Left colon (tissue), 2 donors: Measurements from ENCODE around the gene CKS1B. TPM values are rescaled to one million over a fixed set of nuclear protein-coding genes. Genes with fewer than 3 reads are reported as not detected.
A peak's percentile ranks its signal among the peaks of the same experiment; 100 is the strongest.

Experiments
- ATAC-seq: fragments of 200-7000 bp; cut with Tn5 transposase; one replicate; pipeline ENCODE4 v1.9.1; 2020; ENCODE audit warnings: mild to moderate bottlenecking, moderate library complexity
- DNase-seq, 2 donors: peaks; one replicate each; pipeline ENCODE4 v3.0.0-alpha.2; 2020
- intact Hi-C, 2 donors: fragments of 100-400 bp; cut with DNase I in 1 of 2; cut with micrococcal nuclease in 1 of 2; formaldehyde crosslinking; loops; one replicate each; pipeline versions ENCODE4 v1.11.2 to v1.14.0; 2022; cut with DNase I, micrococcal nuclease
- long read RNA-seq: library from polyadenylated mRNA; unstranded; transcript quantifications from one replicate; pipeline ENCODE4 v2.0.0, GENCODE V29; 2021
- total RNA-seq, 2 donors: library from RNA; stranded (reverse); fragmentation: NEBNext Ultra II Directional; extraction: Animal tissue kit (Norgen Biotek cat#: 25700); gene quantifications; one replicate each; pipeline ENCODE4 v1.2.1, GENCODE V29; 2021
- donor health status: DM: no; HTN: no; CAD: no.
- donor health status: DM: yes; HTN: yes; CAD: no.

Gene CKS1B
- 10 to 100 TPM; 22.8 to 35.7 TPM for total RNA-seq
- long read RNA-seq, transcript CKS1B-201 (3 exons, 759 nt) = major isoform, 23 of 26 reads
- long read RNA-seq, partial matches to known transcripts = 0 of 26 reads
- long read RNA-seq, other reads (novel, unspliced or antisense) = 0 of 26 reads

- DNase-seq = peak; percentile 97 to 99
- intact Hi-C loops = no loop called here
- peak; percentile 78 for ATAC-seq
These were observed at the start of gene CKS1B for GRCh38 chr1:154974102-154974807. TSS of gene CKS1B (plus strand) at chr1:154974681. CDS start at chr1:154974746, 65 bp downstream.

DNA sequence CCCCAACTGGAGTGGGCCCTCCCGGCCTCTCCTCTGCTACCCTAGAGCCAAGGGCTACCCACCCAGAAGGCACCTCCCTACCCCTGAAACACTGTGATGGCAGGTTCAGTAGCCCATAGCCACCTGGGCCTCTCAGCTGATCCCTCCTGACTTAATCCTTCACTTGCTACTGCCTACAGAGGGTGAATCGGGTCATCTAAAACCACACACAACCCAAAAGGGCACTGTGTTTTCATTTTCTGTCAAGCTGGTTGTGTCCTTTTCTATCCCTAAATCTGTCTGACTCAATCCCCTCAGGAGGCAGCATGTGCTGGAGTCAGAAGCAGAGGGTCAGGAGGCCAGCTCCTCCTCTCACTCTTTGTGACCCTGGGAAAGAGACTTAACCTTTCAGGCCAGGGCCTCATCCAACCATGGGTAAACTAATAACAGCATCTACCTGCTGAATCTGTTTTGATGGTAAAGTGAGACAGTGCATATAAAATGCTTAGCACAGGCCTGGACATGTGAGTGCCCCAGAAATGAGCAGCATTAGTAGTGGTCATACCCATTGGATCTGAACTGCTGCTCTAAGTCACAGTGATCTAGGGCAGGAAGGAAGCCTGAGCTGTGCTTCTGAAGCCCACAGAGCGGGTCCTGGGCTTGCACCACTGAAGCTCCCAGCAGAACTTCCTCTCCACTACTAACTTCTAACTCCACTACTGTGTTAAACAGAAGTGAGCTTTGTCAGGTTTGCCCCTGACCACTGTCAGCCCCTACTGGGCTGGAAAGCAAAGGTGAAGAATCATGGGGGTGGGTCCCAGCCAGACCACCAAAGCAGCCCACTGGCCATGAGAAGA, 48.9 kb upstream of the CKS1B start:
- DNase-seq (no peak), ATAC-seq (no peak)
- intact Hi-C loops = no loop called here

GRCh38 chr1:154926201-154926600, 48.3 kb upstream of the CKS1B start:
- ATAC-seq = no peak
- no peak for DNase-seq
- intact Hi-C loops = no loop called here

- ATAC-seq (peak; percentile 76), DNase-seq (peak; percentile 92 to 95)
- intact Hi-C loops = no loop called here
These were observed 42.5 kb upstream of the CKS1B start for GRCh38 chr1:154931940-154932487.

DNA sequence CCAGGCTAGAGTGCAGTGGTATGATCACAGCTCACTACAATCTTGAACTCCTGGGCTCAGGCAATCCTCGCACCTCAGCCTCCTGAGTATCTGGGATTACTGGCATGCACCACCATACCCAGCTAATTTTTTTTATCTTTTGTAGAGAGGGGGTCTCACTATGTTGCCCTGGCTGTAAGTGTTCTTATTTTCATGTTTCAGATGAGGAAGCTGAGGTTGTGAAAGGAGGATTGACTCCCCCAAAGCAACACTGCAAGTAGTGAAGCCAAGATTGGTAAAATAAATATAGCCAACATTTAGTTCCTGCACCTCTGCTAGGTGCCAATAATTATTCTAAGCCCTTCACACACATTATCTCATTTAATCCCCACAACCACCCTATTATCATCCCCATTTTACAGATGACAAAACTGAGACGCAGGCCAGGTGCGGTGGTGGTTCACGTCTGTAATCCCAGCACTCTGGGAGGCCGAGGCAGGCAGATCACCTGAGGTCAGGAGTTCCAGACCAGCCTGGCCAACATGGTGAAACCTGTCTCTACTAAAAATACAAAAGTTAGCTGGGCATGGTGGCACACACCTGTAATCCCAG, 40.0 kb upstream of the CKS1B start:
- DNase-seq = no peak
- ATAC-seq = no peak
- intact Hi-C loops = no loop called here

- intact Hi-C loops = no loop called here
- peak in 1 of 2 donors; percentile 50 for DNase-seq
- no peak for ATAC-seq
These were observed 38.5 kb upstream of the CKS1B start for GRCh38 chr1:154935749-154936554.

- DNase-seq = peak; percentile 97 to 98
- peak; percentile 81 for ATAC-seq
- intact Hi-C loops = no loop called here
These were observed 37.9 kb upstream of the CKS1B start, which contains the start of gene PMVK for GRCh38 chr1:154936555-154937084. TSS of gene PMVK (minus strand) at chr1:154936719. CDS start at chr1:154936685, 34 bp downstream.

DNA sequence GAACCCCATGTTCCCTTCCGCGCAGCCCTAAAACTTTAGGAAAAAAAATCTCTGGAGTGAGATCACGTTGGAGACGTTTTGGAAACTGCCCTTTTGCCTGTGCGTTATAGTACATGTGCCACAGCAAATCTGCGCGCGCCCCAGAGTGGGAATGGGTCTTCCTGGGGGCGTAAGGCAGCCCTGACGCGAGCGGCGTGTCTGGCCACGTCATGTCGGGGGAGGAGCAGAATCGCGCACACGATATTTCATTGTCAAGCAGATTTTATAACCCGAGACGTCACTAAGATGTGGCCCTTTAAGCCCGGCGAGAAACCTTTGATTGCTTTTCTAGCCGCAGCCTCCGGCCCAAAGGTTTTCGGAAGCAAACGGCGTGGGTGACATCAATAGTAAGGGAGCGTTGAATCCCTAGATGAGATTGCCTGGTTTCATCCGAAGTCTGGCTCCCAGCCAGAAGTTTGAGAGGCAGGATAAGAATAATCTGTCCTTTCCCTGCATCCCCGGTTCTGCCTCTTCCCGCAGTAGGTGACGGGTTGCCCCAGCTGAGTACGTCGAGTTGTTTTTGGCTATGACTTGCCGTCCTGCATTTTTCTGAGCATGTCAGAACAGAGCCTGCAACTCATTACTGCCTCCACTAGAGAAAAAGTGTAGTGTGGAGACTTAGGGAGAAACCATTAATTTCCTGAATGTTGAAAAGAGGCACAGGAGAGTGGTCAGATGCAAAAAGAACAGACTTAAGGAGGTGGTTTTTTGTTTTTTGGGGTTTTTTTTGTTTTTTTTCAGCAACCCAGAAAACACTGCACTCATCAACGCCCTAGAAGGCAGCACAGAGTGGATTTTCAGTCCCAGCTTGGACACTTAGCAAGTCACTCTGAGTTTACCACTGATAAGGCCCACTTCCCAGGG, 37.1 kb upstream of the CKS1B start:
- ATAC-seq (peak; percentile 76), DNase-seq (peak; percentile 94)
- intact Hi-C loops = no loop called here

- intact Hi-C loops = no loop called here
- ATAC-seq (no peak), DNase-seq (no peak)
These were observed 36.5 kb upstream of the CKS1B start for GRCh38 chr1:154937988-154938386.

GRCh38 chr1:154938604-154939399, 35.7 kb upstream of the CKS1B start:
- no peak for ATAC-seq
- intact Hi-C loops = no loop called here
- no peak for DNase-seq

DNA sequence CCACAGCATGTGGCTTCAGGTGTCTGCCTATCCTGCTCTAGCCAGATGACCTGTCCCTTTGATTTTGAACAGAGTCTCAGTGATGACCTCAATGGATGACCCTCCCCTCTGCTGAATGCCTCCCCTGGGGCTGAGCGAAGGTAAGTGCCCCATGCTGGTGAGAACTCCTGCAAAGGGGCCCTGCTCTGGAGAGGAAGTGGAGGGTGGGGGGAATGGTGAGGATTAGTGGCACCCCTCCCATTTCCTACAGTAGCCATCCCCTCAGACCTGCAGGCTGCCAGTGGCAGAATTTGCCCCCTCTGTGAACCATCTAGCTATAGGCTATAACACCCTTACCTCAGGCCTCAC, 34.3 kb upstream of the CKS1B start:
- intact Hi-C loops = no loop called here
- ATAC-seq = no peak

DNA sequence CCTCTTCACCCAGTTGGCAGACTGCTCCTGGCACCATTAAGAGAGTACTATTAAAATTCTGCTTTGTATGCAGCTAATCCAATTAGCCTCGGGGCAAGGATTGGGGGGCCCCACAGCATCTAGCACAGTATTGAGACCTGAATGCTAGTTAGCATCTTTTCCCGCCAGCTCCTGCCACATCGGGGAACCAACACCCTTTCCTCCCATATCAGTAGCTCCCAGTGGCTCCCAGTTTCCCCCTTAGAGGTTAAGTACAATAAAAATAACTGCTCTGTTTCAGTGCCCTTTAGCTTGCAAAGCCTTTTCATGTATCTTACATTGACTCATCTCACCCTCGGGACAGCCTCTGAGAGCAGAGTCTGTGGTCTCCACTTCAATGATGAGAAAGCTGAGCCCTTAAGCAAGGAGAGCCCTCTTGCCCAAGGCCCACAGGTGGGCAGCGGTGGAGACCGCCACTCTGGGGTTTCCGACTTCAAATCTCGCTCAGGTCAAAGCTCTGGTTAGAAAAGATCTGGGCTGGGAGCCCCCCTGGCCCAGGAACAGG, 33.8 kb upstream of the CKS1B start:
- intact Hi-C loops = no loop called here
- no peak for ATAC-seq
- DNase-seq = no peak

More for the DNA sequence above, 34.3 kb upstream of the CKS1B start:
- no peak for DNase-seq

DNA sequence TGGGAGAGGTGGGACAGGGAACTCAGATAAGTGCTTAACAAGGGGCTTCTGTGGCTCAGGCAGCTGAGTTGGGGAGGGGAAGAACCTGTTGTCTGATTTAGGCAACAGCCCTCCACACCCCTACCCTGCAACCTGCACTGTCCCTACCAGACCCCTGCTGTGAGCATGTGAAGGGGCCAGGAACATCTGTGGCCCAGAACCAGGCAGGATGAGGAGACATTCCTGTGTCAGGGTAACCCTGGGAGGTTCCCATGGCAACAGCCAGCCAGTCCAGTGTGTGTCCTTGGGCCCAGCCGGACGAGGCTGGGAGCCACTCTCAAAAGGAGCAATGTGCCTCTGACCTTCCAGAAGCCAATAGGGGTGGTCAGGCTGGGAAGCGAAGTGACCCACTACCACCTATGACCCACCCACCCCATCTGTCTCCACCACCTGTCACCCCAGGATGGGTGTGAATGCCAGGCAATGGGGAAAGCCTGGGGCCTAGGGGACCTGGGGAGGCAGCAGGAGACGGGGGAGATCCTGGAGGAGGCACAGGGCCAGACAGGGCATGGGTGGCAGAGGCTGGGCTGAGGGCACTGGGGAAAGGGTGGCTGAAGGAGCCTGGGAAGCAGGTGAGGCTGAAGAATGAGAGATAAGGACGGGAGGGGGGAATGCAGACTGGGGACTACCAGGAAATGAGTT, 33.0 kb upstream of the CKS1B start:
- intact Hi-C loops = no loop called here

GRCh38 chr1:154943649-154944400, 30.7 kb upstream of the CKS1B start:
- intact Hi-C loops = no loop called here
- ATAC-seq = peak; percentile 61
- DNase-seq = peak in 1 of 2 donors; percentile 71

More for the DNA sequence above, 33.0 kb upstream of the CKS1B start:
- ATAC-seq = no peak
- DNase-seq = no peak
